Posterior cingulate gyrus (tissue), 11 donors: ENCODE results near the gene RHBDF2.
"Not testable (repeated sequence)": the region's sequence is repeated elsewhere in the genome, so short reads cannot be mapped to it uniquely, and the experiment has no call there.

ENCODE experiments used
- DNase-seq, 10 donors: peaks; one replicate each; pipeline versions ENCODE4 v3.0.0 to v3.0.0-alpha.2; 2020 to 2021; ENCODE audit warnings: mixed read lengths in 3 of 10
- intact Hi-C: fragments of 100-400 bp; cut with DNase I; formaldehyde crosslinking; loops from one replicate; pipeline ENCODE4 v1.15.1; 2023

The RHBDF2 gene

DNA sequence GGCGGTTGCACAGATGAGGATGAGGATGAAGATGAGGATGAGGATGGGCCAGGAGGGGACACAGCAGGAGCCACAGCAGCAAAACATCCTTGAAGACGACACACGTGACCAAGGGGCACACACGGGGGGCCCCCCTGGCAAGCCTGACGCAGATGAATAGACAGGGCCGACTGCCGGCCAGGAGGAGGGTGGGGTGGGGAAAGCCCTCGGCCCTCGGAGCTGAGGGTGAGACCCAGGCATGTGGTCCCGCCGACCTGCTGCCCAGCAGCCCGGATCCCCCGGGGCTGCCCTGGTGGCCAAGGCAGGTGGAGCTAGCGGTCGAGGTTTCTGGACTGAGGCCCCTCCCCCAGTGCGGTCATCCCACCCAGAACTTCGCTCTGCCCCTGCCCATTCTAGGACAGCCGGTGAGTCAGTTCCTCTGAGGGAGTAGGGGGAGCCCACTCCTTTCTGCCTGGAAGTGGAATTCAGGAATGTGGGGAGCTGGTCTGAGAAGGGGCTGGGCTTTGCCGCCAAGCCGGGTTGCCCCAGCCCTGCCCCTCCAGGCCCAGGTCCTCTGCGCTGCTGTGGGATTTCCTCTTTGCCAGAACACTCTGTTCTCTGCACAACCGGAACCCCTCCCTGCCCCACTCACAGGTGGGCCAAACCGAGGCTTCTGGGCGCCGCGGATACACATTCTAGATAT, 26.3 kb upstream of the RHBDF2 start:
- DNase-seq = no peak
- intact Hi-C loops = no loop called here

DNA sequence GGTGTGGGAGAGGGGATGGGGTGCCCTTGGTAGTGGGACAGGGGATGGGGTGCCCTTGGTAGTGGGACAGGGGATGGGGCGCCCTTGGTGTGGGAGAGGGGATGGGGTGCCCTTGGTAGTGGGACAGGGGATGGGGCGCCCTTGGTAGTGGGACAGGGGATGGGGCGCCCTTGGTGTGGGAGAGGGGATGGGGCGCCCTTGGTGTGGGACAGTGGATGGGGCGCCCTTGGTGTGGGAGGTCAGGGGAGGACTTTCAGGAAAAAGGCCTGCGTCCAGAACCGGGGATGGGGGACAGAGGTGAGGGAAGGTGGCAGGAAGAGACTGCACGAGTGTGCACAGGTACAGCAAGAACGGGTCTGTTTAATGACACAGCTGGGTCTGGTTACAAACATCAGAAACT, 25.8 kb upstream of the RHBDF2 start:
- intact Hi-C loops, DNase-seq: not testable (repeated sequence)

DNA sequence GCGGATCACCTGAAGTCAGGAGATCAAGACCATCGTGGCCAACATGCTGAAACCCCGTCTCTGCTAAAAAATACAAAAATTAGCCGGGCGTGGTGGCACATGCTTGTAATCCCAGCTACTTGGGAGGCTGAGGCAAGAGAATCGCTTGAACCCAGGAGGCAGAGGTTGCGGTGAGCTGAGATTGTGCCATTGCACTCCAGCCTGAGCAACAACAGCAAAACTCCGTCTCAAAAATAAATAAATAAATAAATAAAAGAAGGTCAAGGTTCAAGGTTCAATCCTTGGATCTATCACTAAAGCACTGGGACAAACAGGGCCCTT, 24.2 kb upstream of the RHBDF2 start:
- intact Hi-C loops, DNase-seq: not testable (repeated sequence)

DNA sequence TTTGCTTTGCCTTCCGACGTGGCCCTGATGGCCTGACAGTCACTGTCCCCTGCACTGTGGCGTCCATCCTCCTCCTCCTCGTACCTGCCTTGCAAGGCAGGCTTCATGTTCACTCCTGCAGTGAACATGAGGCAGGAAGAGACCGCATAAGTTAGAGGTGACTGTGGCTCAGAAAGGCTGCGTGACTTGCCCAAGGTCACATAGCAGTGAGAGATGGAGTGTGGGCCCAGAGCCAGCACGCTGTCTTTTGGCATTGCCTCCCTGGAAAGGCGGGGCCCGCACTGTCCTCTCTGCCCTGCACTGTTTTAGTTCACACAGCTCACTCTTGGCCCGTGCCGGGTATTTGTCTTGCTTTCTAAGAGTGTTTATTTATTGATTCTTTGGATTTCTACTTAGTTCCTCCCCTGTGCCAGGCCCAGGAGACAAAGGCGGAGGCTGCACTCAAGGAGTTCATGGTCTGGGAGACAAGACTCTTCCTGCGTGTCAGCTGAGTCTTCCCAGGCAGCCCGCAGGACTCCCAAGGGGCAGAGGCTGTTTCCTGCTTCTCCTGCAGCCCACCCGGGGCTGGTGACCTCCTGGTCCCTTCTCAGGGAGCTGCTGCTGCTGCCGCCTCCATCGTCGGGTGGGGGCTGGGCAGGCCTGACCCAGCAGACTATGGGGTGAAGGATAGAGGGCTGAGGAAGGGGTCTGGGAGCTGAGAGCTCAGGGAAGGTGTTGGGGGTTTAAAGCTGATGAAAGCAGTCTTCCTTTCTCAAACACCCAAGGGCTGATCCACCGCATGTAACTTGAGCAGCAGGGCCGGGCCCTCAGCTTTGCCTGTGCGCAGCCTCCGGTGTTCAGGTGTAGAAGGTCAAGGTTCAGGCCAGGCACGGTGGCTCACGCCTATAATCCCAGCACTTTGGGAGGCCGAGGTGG, 23.6 kb upstream of the RHBDF2 start:
- no peak for DNase-seq
- intact Hi-C loops = no loop called here

DNA sequence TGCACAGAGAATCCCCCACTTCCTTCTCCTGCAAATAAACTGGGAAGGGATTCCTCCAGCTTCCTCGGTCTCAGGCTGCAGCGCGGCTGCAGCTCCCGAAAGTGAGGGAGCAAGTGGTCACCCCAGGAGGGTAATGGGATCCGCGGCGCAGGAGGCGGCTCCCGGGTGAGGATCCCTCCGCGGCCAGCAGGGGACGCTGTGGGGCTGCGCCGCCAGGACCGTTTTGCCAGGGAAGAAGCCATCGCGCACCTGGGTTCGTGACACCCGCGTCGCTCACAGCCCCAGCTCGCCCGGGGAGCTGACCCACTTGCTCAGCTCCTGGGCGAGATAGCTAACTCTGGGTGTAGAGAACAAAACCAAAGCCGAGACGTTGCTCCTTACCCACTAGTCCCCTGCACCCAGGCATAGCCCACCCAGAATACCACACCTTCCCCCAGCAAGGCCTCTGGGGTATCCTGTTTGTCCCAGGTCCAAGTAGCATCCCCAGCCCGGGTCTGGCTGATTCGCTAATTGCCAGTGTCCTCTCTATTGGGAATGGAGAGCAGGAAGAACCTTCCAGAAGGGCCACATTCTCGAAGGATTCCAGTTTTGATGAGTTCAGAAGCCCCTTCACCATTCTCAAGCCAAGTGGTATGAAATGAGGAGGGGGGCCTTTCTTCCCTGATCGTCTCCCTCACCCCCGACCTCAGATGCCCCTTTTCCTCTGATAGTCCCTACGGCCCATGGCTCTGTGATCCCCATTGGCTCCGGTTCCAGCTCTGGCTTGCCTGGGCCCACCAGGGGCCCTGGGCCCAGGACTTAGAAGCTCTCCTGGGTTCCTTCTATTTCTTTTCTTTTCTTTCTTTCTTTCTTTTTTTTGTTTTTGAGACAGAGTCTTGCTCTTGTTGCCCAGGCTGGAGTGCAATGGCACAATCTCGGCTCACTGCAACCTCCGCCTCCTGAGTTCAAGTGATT, 22.1 kb upstream of the RHBDF2 start:
- peak in 9 of 10 donors; percentile 68 to 96 (median 80) for DNase-seq
- intact Hi-C loops = loop anchor here (1.0 kb wide), 2 partner anchors 24 to 101 kb away; no protein-coding TSS in a partner anchor

DNA sequence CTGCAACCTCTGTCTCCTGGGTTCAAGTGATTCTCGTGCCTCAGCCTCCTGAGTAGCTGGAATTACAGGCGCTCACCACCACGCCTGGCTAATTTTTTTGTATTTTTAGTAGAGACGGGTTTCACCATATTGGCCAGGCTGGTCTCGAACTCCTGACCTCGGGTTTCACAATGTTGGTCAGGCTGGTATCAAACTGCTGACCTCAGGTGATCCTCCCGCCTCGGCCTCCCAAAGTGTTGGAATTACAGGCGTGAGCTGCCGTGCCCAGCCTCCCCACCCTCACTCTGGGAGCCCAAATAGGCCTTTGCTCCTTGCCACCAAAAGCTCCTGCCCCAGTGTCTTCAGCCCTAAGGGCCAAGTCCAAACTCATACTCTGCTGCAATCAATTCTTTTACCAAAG, 20.5 kb upstream of the RHBDF2 start:
- DNase-seq, intact Hi-C loops: not testable (repeated sequence)

DNA sequence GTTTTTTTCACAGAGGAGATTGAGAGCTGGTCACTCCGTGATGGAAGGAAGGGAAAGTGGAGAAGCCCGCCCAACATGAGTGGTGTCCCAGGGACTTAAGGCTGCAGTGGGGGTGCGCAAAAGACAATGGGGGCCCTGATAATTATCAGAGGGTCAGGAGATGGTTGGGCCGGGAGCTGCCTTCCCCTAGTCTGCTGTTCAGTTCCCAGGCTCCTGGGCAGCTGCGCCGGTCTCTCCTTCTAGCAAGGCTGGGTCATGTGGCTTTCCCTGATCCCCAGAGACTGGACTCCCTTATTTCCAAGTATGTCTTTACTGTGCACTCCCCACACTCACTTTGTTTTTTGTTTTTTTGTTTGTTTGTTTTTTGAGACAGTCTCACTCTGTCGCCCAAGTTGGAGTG, 20.0 kb upstream of the RHBDF2 start:
- no peak for DNase-seq
- intact Hi-C loops = no loop called here

DNA sequence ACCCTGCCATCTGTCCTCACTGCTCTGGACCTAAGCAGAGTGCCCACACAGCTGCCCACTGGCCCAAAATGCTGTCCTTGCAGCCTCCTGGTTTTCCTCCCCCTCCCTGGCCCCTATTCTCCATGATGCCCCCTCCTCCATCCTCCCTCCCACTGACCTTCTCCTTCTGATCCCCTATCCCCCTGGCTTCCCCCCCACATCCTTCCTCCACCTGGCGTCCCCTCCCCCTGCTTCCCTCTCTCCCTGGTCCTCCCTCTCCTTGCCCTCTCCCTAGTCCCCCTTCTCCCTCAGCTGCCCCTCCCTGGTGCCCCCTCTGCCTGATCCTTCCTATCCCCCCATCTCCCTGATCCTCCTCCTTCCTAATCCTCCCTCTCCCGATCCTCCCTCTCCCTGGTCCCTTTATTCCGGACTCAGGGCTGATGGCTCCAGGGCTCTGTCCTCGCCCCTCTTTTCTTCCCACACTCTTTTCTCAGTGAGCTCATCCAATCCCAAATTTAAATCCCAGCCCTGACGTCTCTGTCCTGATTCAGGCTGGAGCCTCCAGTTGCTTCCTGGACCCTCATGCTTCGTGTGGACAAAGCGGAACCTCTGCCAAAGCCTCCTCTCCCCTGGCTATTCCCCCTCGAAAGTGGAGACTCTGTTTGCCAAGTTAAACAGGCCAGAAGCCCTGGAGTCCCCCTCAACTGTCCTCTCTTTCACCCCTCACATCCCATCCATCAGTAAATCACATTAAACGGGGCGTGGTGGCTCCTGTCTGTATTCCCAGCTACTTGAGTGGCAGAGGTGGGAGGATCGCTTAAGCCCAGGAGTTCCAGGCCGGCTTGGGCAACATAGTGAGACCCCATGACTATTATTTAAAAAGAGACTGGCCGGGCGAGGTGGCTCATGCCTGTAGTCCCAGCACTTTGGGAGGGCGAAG, 18.1 kb upstream of the RHBDF2 start:
- DNase-seq = no peak
- intact Hi-C loops = no loop called here

DNA sequence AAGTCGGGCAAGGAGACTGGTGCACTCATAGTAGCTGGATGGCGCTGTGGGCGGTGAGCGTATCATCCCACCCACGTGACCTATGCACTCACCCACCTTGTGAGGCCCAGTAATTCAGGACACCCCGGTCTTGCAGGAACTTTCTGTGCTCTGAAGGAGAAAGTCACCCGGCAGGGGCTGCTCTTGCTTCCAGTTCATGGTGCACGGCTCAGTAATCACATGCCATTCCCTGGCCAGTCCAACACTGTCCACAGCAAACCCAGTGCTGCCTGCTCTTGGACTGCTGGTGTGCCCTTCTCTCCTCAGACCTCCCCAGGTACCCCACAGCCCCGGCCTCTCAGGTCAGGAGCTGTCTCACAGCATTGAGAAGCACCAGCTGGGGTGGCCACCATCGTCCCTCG, 16.4 kb upstream of the RHBDF2 start:
- intact Hi-C loops = no loop called here
- DNase-seq = no peak

DNA sequence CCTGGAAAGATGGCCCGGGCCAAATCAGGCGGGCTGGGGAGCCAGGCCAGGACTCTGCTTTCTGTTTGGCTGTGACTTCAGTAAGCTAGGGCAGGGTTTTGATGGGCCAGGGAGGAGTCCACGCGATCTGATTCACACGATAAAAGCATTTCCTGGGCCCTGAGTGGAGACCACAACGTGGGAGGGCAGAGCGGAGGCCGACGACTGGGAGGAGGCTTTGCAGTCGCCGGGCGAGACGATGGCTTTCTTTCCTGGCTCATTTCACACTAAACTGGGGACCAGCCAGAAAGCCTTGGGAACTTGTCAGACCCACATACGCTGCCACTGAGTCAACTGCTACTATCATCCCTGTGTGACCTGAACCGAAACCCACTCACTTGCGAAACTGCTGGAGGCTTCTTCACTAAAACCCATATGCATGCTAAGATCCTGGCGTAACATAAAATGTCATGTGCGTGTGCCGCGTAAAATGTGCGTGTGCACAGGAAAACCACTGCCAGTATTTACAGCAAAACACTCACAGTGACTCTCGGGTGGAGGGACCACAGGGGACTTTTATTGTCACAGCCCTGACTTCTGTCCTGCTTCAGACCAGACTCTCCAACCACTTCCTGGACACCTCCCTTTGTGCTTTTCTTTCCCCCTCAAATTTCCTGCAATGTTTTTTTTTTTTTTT, 14.2 kb upstream of the RHBDF2 start:
- intact Hi-C loops = no loop called here
- DNase-seq = no peak

DNA sequence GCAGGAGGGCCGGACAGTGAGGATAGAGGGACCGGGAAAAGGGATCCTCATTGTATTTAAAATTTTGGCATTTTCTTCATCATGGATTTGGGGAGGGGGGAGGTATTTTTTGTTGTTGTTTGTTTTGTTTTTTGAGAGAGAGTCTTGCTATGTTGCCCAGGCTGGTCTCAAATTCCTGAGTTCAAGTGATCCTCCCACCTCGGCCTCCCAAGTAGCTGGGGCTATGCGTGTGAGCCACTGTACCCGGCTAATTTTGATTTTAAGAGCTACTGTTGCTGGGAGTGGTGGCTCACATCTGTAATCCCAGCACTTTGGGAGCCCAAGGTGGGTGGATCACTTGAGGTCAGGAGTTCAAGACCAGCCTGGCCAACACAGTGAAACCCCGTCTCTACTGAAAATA, 13.1 kb upstream of the RHBDF2 start:
- DNase-seq, intact Hi-C loops: not testable (repeated sequence)

DNA sequence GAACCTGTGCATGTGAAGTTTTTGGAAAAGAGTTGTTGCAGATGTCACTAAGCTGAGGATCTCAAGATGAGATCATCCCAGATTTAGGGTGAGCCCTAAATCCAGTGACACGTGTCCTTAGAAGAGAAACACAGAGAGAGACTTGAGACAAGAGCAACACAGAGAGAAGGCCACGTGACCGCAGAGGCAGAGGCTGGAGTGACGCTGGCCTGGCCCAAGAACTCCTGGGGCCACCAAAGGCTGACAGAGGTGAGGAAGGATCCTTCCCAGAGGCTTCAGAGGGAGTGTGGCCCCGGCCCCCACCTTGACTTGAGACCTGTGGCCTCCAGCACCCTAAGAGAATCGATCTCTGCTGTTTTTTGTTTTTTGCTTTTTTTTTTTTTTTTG, 12.1 kb upstream of the RHBDF2 start:
- intact Hi-C loops = no loop called here
- DNase-seq = no peak

DNA sequence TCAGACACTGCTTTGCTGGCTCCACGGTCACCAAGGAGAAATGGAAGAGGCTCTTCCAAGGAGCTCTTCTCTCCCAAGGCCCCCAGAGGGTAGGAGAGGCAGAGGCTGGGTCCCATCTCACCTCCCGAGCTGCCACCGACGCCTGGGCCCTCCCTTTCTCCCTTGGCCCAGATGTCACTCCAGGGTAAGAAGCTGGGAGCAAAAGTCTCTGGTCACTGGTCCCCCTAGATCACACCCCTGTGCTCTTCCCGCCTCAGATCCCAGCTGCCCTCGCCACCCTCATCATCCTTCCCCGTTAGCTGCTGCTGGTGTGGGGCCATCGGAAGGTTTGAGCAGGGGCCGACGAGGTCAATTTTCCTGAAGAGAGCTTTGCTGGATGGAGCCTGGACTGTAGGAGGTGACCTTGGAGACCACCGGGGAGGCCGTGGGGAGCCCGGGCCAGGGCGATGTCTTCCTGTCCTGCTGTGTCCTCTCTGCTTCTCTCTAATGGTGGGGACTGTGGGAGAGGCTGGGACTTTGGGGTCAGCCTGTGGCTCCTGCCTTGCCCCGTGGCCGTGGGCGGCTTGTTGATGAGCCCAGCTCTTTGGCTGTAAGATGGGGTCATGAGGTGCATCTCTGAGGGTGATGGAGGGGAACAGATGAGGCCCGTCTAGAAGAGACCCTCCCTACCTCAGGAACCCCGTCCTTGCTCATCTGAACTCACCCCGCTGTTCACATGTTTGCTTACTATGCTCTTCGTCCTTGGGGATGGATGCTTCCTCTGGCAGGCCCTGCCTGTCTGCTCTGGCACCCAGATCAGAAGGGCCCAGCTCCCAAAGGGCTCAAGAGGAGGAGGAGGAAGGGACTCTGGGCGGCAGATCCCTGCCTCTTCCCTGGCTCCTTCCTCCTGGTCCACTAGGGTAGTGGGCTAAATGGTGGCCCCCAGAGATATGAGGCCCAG, 11.4 kb upstream of the RHBDF2 start:
- no peak for DNase-seq
- intact Hi-C loops = no loop called here

DNA sequence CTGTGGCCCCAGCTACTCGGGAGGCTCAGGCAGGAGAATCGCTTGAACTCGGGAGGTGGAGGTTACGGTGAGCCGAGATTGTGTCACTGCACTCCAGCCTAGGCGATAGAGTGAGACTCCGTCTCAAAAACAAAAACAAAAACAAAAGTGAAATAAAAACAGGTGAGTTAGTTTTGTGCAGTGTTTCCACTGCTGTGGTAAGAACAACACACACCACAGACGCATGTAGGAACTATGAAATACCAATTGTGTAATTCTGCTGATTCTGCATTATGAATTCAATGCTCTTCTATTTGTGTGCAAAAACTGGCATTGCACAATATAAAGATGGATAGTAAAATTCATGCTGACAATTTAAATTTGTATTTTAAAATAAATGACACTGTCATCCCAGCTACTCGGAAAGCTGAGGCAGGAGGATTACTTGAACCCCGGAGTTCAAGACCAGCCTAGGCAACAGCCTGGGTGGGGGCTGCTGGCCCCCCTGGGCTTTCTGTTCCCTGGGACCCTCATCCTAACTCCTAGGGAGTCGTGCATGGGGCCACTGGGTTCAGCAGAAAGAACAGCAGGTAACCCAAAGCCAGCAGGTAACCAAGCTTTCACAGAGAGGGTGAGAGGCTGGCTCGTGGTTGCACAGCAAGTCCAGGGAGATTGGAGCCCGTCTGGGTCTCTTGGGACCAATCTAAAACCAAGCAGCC, 10.6 kb upstream of the RHBDF2 start:
- no peak for DNase-seq
- intact Hi-C loops = no loop called here

DNA sequence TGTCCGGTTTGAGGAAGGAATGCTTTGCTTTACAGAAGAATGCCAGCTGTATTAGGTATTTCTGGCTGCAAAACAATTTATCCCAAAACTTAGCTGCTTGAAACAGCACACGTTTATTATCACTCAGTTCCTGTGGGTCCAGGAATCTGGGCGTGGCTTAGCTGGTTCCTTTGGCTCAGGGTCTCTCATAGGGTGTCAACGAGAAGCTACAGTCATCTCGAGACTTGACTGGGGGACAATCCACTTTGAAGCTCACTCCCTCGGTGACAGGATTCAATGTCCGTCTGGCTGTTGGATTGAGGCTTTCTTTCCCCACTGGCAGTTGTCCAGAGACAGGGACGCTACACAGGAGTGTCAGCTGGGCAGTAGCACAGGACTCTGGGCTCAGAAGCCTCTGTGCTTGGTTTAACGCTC, 9.6 kb upstream of the RHBDF2 start:
- no peak for DNase-seq
- intact Hi-C loops = no loop called here

DNA sequence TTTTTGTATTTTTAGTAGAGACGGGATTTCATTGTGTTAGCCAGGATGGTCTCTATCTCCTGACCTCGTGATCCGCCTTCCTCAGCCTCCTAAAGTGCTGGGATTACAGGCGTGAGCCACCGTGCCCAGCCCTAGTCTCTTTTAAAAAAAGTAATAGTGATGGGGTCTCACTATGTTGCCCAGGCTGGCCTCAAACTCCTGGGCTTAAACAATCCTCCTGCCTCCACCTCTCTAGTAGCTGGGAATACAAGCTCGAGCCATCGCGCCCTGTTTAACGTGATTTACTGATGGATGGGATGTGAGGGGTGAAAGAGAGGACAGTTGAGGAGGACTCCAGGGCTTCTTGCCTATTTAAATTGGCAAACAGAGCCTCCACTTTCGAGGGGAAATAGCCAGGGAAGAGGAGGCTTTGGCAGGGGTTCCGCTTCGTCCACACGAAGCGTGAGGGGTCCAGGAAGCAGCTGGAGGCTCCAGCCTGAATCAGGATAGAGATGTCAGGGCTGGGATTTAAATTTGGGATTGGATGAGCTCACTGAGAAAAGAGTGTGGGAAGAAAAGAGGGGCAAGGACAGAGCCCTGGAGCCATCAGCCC, 7.3 kb upstream of the RHBDF2 start:
- DNase-seq = not testable (repeated sequence)
- intact Hi-C loops = loop anchor here (5.0 kb wide), 1 partner anchor 101 kb away; no protein-coding TSS in a partner anchor
